ENCODE data around the gene STRN4.

- TF ChIP-seq CTCF (IDR thresholded peaks at IDR 0.05) (no peak), EZH2 (IDR thresholded peaks at IDR 0.05; ENCODE audit: borderline replicate concordance, insufficient read depth, low read depth, low read length, poor library complexity, severe bottlenecking) (no peak)
These were observed 19.7 kb downstream of the STRN4 start for GRCh38 chr19:46726551-46726950.
